Natural killer cell (primary cell): ENCODE measurements around the gene PUS7L. TPM values are rescaled to one million over a fixed set of nuclear protein-coding genes. Genes with fewer than 3 reads are reported as not detected.
"Not testable (repeated sequence)": the region's sequence is repeated elsewhere in the genome, so short reads cannot be mapped to it uniquely, and the experiment has no call there.

Experiments
- ATAC-seq, 3 donors: fragments of 150-1000 bp in 2 of 3; fragments of 200-7000 bp in 1 of 3; cut with Tn5 transposase; 1 replicate in 1 of 3; 2 replicates in 2 of 3; pipeline ENCODE4 v1.10.0; 2021; ENCODE audit warnings: mild to moderate bottlenecking in 2 of 3, moderate library complexity in 2 of 3
- DNase-seq, 2 donors: peaks; one replicate each; pipeline versions ENCODE4 v3.0.0 to v3.0.0-alpha.2; 2013 to 2021; ENCODE audit warnings: mixed read lengths in 1 of 2
- H3K27ac ChIP-seq: one replicate; pipeline ENCODE4 v1.5.1; 2013; ENCODE audit warnings: mild to moderate bottlenecking, low read length
- H3K27me3 ChIP-seq: one replicate; pipeline ENCODE4 v1.6.1; 2013; ENCODE audit warnings: low read length; ENCODE audit not compliant: control insufficient read depth, insufficient read depth
- H3K36me3 ChIP-seq: one replicate; pipeline ENCODE4 v1.6.1; 2013; ENCODE audit warnings: low read length; ENCODE audit not compliant: control insufficient read depth, insufficient read depth
- H3K4me1 ChIP-seq: one replicate; pipeline ENCODE4 v1.6.1; 2013; ENCODE audit warnings: low read length; ENCODE audit not compliant: control insufficient read depth, insufficient read depth
- H3K4me3 ChIP-seq: one replicate; pipeline ENCODE4 v1.5.1; 2013; ENCODE audit warnings: low read length
- H3K9me3 ChIP-seq: one replicate; pipeline ENCODE4 v1.6.1; 2013; ENCODE audit warnings: low read length; ENCODE audit not compliant: control insufficient read depth, insufficient read depth
- H3K27ac Mint-ChIP-seq, 2 donors: one replicate each; pipeline ENCODE4 v1.8.0; 2022; ENCODE audit warnings: mild to moderate bottlenecking in 2 of 2, mixed read lengths in 2 of 2, moderate library complexity in 1 of 2
- H3K27me3 Mint-ChIP-seq, 2 donors: one replicate each; pipeline ENCODE4 v1.8.0; 2022; ENCODE audit warnings: low read depth in 2 of 2, mixed read lengths in 2 of 2
- H3K36me3 Mint-ChIP-seq: one replicate; pipeline ENCODE4 v1.8.0; 2022; ENCODE audit warnings: mixed read lengths
- H3K4me1 Mint-ChIP-seq, 2 donors: one replicate each; pipeline ENCODE4 v1.8.0; 2022; ENCODE audit warnings: mixed read lengths in 2 of 2
- H3K4me3 Mint-ChIP-seq: one replicate; pipeline ENCODE4 v1.8.0; 2022; ENCODE audit warnings: mild to moderate bottlenecking, moderate library complexity, mixed read lengths
- H3K9me3 Mint-ChIP-seq, 2 donors: one replicate each; pipeline ENCODE4 v1.8.0; 2022; ENCODE audit warnings: mixed read lengths in 2 of 2
- WGBS: methylation state at CpG from one replicate; pipeline ENCODE4 v1.1.7; 2013; ENCODE audit warnings: missing lambda C conversion rate; ENCODE audit not compliant: insufficient coverage; 5-methylcytosine and 5-hydroxymethylcytosine counted together
- intact Hi-C: fragments of 100-400 bp; cut with micrococcal nuclease; formaldehyde crosslinking; loops from one replicate; pipeline ENCODE4 v1.14.2; 2022
- total RNA-seq, 4 donors: library from RNA; stranded (reverse); fragments of 120-200 nt in 1 of 4; gene quantifications; one replicate each; pipeline versions ENCODE4 v1.2.3 to v1.2.4, GENCODE V29; 2013 to 2022
- TF ChIP-seq, protein P1 (sequence below): fragments of 200-600 bp; IDR thresholded peaks from one replicate; pipeline ENCODE4 v1.8.0; 2022; ENCODE audit warnings: antibody characterized with exemption

PUS7L gene
- total RNA-seq, 3 donors from 2014 or later (not counting 1 experiment from before 2014, with no cell fraction given), result 15.8 to 24.5 (median 19.0) TPM

- Mint-ChIP-seq H3K36me3 (peaks cover 9% of the 10 kb centered on the region), H3K4me1 (peaks cover 53 to 64% of the 10 kb centered on the region in 2 donors), H3K27ac (peak overlapping the region; percentile 98), H3K9me3 (no peaks in the 10 kb centered on the region), H3K27me3 (no peaks in the 10 kb centered on the region), H3K4me3 (peak overlapping the region; percentile 81)
- Histone ChIP-seq H3K4me3 (peak overlapping the region; percentile 70), H3K4me1 (peaks cover 20% of the 10 kb centered on the region), H3K27me3 (no peaks in the 10 kb centered on the region), H3K9me3 (no peaks in the 10 kb centered on the region), H3K36me3 (peaks cover 12% of the 10 kb centered on the region), H3K27ac (peak overlapping the region; percentile 91)
- WGBS, result under 1% methylated on average over 18 of the region's 18 CpGs
- intact Hi-C loops, result loop anchor here (1.0 to 2.0 kb wide), 3 partner anchors 48 to 124 kb away; partner anchors contain the start of genes TMEM117 and TWF1
- peak in 2 of 3 donors; percentile 4 to 7 for ATAC-seq
- TF ChIP-seq, protein P1, sequence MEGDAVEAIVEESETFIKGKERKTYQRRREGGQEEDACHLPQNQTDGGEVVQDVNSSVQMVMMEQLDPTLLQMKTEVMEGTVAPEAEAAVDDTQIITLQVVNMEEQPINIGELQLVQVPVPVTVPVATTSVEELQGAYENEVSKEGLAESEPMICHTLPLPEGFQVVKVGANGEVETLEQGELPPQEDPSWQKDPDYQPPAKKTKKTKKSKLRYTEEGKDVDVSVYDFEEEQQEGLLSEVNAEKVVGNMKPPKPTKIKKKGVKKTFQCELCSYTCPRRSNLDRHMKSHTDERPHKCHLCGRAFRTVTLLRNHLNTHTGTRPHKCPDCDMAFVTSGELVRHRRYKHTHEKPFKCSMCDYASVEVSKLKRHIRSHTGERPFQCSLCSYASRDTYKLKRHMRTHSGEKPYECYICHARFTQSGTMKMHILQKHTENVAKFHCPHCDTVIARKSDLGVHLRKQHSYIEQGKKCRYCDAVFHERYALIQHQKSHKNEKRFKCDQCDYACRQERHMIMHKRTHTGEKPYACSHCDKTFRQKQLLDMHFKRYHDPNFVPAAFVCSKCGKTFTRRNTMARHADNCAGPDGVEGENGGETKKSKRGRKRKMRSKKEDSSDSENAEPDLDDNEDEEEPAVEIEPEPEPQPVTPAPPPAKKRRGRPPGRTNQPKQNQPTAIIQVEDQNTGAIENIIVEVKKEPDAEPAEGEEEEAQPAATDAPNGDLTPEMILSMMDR, result no peak
- DNase-seq, result peak in 1 of 2 donors; percentile 22
Observed at GRCh38 chr12:43758247-43758727, 303 bp downstream of the PUS7L start.

DNA sequence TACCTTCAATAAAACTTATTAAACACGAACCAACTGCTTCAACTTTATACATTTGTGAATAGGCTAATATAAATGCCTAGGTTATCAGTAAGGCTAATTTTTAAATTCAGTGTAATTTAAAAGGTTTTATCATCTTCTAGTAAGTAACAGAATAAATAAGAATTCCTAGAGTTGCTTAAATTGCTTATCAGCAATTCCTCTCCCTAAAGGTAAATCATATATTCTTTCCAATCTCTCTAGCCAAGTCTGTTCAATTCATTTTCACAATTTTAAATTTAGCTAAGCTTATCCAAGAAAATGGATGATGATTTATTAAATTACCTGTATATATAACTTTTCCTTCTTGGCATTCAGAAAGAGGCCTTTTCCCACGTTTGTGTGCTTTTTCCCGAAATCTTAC, 4.6 kb downstream of the PUS7L start:
- intact Hi-C loops, result no loop called here
- no peak overlapping the region for H3K4me3 Mint-ChIP-seq
- peaks cover 16% of the 10 kb centered on the region for H3K36me3 Mint-ChIP-seq

GRCh38 chr12:43751360-43751759, 7.2 kb downstream of the PUS7L start:
- peaks cover 14 to 32% of the 10 kb centered on the region in 2 donors for H3K4me1 Mint-ChIP-seq
- H3K27me3 Mint-ChIP-seq, H3K27me3 ChIP-seq, ATAC-seq, H3K27ac Mint-ChIP-seq, H3K9me3 Mint-ChIP-seq, DNase-seq, H3K4me3 Mint-ChIP-seq, intact Hi-C loops, H3K9me3 ChIP-seq, H3K4me1 ChIP-seq, H3K4me3 ChIP-seq, H3K27ac ChIP-seq: not testable (repeated sequence)
- peaks cover 16% of the 10 kb centered on the region for H3K36me3 Mint-ChIP-seq
- peaks cover 11% of the 10 kb centered on the region for H3K36me3 ChIP-seq
- WGBS, result no CpG with 5 or more reads among the region's 6 CpGs

More for the DNA sequence above, 4.6 kb downstream of the PUS7L start:
- Histone ChIP-seq H3K27ac (no peak overlapping the region), H3K27me3 (no peaks in the 10 kb centered on the region), H3K9me3 (no peaks in the 10 kb centered on the region), H3K4me3 (no peak overlapping the region), H3K36me3 (peaks cover 11% of the 10 kb centered on the region), H3K4me1 (peaks cover 4% of the 10 kb centered on the region)
- Mint-ChIP-seq H3K9me3 (no peaks in the 10 kb centered on the region), H3K27me3 (no peaks in the 10 kb centered on the region), H3K4me1 (peaks cover 32 to 50% of the 10 kb centered on the region in 2 donors), H3K27ac (no peak overlapping the region)
- DNase-seq (no peak), ATAC-seq (no peak)
- TF ChIP-seq, protein P1, result no peak
- 100% methylated on average over 2 of the region's 3 CpGs for WGBS

DNA sequence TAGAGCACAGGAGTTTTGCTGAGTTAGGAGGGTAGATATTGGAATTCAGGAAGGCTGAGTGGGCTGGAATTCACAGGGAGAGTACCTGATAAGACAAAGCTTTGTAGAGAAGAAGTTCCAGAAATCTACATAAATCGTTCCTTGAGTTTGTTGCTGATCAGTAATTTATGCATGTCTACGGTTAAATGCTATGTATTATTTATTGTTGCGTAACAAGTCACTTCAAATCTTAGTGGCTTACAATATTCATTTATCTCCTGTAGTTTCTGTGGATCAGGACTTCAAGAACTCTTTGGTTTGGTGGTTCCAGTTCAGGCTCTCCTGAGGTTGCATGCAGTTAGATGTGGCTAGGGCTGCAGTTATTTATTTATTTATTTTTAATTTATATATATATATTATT, 7.8 kb downstream of the PUS7L start:
- Mint-ChIP-seq H3K4me1 (peaks cover 12 to 26% of the 10 kb centered on the region in 2 donors), H3K27me3 (no peaks in the 10 kb centered on the region), H3K36me3 (peaks cover 16% of the 10 kb centered on the region), H3K4me3 (no peak overlapping the region), H3K27ac (peak overlapping the region in 1 of 2 donors; percentile 7), H3K9me3 (no peaks in the 10 kb centered on the region)
- Histone ChIP-seq H3K27ac (no peak overlapping the region), H3K9me3 (no peaks in the 10 kb centered on the region), H3K4me1 (no peaks in the 10 kb centered on the region), H3K4me3 (no peak overlapping the region), H3K27me3 (no peaks in the 10 kb centered on the region), H3K36me3 (peaks cover 11% of the 10 kb centered on the region)
- TF ChIP-seq, protein P1, result no peak
- no peak for DNase-seq
- 100% methylated on average over 3 of the region's 3 CpGs for WGBS
- intact Hi-C loops, result no loop called here
- no peak for ATAC-seq
